ENCODE data around the gene NCCRP1. TPM values are rescaled to one million over a fixed set of nuclear protein-coding genes. Genes with fewer than 3 reads are reported as not detected.
"Not testable (repeated sequence)": the region's sequence is repeated elsewhere in the genome, so short reads cannot be mapped to it uniquely, and the experiment has no call there.

Gene NCCRP1
- total RNA-seq, 1 experiment from 2014 or later: 0.05 TPM

DNA sequence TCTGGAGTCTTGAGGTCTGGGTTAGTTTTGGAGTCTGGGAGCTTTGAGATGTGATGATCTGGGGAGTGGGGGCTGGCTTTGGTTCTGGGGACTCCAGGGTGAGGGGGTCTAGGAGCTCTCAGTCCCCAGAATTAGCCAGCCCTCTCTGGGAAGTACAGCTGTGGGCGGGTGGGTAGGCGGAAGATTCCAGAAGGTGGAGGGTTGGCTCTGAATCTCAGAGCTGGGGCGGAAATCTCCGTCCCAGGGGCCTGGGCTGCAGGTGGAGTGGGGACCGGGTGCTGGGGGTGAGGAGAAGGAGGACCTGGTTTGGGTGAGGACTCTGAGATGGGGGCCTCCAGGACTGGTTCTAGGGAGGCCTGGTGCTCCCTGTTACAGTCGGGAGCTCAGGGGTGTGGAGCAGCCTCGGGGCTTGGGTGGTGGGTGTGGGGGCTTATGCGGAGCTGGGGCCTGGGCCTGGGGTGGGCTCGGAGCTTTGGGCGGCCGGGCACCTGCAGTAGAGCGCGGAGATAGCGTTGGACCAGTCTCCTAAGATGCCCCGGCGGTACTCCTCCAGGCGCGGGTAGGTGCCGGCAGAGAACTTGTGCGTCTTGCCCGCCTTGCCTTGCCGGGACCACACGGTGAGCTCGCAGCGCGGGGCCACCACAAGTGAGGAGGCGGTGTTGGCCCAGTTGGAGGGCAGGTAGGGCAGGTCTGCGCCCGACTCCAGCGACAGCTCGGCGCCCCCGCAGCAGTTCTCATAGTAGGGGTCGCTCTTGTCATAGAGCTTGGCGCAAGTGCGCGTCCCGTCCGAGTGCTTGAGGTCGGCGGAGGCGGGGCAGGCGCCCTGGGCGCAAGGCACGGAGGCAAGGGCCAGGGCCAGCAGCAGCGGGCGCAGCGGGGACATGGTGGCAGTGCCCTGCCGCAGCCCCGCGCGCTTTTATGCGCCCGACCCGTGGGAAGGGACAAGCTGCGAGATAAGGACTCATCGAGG, 6.9 kb downstream of the NCCRP1 start, which contains the start of gene SYCN:
Gene SYCN, minus strand, starts transcription at position 892 of the 970 bp plus-strand sequence. Its CDS starts 9 bp downstream, at position 883.
- no peak for DNase-seq (ENCODE audit: extremely low read depth, low read depth)

DNA sequence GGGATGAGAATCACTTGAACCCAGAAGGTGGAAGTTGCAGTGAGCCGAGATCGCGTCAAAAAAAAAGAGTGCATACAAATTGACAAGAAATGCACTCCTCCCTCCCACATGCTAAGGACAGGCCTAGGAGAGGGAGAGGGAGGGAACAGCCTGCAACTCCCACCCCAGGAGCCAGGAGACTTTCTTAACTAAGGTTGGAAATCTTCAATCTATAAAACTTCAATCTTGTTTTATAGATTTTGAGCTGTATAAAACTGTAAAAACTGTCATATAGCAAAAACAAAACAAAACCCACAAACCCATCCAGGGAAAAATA, 8.6 kb downstream of the NCCRP1 start:
- no peak for DNase-seq (ENCODE audit: extremely low read depth, low read depth)

DNA sequence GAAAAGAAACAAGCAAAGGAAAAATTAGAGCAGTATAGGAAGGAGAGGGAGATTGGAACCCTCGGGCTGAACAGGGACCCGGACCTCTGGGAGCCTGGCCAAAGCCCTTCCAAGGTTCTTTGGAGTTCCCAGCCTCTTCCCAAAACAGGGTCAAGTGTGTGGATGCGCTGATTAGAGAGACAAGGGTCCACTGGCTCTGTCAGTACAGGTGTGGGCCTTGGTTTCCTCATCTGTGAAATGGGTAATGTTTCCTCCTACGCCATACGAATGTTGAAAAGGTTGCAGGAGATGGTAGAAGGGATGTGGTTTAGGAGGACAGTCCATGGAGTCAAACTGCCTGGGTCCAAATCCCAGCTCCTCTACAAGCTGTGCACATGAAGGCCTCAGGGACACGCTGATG, 9.4 kb downstream of the NCCRP1 start:
- no peak for DNase-seq (ENCODE audit: extremely low read depth, low read depth)

DNA sequence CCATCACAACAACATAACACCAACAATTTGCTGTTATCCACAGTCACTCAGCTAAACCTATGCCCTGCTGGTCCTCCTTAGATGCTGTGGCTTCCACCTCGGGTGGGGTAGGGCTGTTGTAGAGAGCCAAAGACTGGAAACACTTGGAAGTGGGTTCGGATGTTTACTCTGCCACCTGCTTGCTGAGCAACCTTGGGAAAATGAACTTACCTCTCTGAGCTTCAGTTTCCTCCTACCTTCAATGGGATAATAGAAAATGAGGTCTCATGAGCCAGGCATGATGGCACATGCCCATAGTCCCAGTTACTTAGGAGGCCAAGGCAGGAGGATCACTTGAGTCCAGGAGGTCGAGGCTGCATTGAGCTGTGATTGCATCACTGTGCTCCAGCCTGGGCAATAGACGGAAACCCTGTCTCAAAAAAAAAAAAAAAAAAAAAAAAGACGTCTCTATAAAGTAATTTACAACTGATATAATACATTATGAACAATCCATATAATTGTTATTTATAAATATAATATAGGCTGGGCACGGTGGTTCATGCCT, 10.6 kb downstream of the NCCRP1 start:
- DNase-seq (ENCODE audit: extremely low read depth, low read depth): no peak

DNA sequence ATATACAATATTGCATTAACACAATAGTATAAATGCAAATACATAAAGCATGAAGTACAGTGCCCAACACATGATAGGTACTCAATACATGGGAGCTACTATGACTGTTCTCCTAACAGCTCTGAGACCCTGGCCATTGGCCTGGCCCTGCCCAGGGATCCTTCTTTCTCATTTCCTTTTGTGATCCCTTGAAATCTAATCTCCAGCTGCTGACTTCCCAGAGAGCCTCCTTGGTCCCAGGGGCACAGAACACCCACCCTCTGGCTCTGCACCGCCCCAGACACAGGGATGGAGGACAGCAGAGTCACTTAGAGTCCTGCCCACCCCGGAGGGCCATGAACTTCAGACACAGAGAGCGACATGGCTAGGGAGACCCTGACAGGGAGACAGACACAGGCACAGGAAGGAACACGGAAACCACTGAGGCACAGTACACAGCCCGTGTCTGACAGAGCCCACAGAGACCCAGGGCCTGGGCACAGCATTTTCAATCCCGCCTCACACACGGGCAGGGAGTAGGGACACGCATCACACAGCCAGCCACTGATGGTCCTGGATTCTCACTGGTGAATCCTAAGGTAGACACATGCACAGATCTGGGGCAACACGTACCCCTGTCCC, 11.5 kb downstream of the NCCRP1 start:
- no peak for DNase-seq (ENCODE audit: extremely low read depth, low read depth)

DNA sequence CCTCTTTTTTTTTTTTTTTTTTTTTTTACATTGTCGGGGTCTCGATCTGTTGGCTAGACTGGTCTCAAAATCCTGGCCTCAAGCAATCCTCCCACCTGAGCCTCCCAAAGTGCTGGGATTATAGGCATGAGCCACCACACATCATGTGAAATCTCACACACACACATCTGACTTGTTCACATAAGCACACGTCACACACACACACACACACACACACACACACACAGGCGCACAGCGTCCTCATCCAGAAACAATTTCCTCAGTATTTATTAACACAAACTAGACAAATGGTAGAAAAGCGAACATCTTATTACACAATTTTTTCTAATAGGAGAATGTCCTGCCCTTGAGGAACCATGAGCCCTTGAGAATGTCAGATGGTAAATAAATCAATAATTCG, 12.4 kb downstream of the NCCRP1 start:
- DNase-seq (ENCODE audit: extremely low read depth, low read depth): no peak

DNA sequence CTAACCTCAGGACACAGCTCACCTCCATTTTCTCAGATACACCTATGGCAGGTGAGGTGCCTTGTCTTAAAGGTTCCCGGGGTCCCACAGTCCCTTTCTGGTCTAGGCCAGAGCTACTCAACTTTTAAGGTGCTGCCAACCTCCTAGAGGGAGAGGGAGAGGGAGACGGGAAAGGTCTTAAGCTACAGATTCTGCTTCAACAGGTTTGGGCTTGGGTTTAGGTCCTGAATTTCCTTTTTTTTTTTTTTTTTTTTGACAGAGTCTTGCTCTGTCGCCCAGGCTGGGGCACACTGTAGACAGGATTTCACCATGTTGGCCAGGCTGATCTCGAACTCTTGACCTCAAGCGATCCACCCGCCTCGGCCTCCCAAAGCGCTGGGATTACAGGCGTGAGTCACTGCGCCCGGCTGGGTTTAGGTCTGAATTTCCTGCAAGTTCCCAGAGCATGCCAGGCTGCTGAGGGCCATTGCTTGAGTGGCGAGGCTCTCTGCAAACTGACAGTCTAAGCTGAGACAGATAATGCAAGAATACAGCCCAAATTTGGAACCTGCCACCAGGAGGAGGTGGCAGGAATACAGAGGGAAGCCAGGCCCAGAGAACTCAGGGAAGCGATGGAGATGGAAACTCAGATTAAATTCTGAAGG, 15.1 kb downstream of the NCCRP1 start:
- DNase-seq (ENCODE audit: extremely low read depth, low read depth): no peak

DNA sequence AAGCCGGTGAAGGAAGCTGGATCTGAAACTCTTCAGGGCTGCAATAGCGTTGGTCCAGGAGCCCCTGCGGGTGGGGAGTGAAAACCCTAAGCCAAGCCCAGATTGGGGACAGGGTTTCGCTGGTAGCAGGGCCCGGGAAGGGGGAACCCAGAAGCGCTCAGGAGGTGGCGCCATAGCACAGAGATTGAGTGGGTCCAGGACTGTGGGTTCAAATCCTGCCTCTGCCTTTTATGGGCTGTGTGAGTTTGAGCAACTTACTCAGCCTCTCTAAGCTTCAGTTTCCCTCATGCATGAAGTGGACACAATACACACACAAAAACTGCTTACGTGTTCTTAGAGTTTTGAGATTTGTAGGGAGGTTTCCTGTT, 15.6 kb downstream of the NCCRP1 start:
- DNase-seq (ENCODE audit: extremely low read depth, low read depth): peak; percentile 17

DNA sequence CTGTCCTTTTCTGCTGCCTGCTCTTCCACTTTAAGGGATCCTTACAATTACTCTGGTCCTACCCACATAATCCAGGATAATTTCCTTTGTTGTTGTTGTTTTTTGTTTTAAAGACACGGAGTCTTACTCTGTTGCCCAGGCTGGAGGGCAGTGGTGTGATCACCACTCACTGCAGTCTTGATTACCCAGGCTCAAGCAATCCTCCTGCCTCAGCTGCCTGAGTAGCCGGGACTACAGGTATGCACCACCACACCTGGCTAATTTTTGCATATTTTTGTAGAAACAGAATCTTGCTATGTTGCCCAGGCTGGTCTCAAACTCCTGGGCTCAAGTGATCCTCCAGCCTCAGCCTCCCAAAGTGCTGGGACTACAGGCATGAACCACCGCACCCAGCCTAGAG, 18.6 kb downstream of the NCCRP1 start:
- DNase-seq (ENCODE audit: extremely low read depth, low read depth): not testable (repeated sequence)

DNA sequence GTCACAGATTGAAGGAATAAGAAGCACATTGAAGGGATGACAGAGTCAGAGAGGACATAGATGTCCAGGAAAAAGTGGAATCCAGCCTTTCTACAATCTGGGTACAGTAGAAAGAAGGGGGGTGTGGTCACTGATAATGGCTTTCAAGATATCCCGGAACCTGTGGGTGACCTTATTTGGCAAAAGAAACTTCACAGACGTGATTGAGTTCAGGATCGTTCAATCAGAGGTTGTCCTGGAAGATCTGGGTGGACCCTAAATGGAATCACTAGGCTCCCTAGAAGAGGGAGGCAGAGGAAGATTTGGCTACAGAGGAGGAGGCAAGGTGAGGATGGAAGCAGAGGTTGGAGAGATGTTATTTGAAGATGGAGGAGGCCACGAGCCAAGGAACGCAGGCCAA, 20.3 kb downstream of the NCCRP1 start:
- no peak for DNase-seq (ENCODE audit: extremely low read depth, low read depth)

DNA sequence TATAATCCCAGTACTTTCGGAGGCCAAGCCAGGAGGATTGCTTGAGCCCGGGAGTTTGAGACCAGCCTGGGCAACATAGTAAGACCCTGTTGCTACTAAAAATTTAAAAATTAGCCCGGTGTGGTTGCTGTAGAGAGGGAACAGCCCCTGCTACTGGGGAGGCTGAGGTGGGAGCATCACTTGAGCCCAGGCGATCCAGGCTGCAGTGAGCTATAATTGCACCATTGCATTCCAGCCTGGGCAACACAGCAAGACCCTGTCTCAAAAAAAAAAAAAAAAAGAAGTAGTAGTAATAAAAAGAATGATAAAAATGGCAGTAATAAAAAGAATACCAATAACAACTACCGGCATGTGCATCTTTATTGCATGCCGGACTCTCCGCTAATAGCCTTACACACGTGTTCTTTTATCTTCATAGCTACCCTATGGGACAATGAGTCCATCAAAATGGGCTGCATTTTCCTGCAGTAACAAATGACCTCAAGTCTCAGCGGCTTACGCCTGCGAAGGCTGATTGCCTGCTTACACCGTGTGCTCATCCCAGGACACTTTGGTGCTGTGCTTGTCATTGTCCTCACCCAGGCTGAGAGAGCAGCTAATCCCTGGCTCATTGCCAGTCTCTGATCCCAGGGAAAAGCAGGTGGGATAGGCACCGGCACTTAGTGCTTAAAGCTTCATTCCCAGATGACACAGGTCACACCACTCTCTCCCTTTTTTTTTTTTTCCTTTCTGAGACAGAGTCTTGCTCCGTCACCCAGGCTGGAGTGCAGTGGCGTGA, 21.7 kb downstream of the NCCRP1 start:
- no peak for DNase-seq (ENCODE audit: extremely low read depth, low read depth)

DNA sequence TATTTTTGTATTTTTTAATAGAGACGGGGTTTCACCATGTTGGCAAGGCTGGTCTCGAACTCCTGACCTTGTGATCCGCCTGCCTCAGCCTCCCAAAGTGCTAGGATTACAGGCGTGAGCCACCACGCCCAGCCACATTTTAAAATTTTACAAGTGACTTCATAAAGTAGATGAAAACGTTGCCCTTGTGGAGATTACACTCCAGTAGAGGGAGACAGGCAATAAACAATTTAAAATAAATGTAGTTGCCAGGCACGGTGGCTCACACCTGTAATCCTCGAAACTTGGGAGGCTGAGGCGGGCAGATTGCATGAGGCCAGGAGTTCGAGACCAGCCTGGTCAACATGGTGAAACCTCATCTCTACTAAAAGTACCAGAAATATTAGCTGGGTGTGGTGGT, 22.3 kb downstream of the NCCRP1 start:
- DNase-seq (ENCODE audit: extremely low read depth, low read depth): not testable (repeated sequence)

DNA sequence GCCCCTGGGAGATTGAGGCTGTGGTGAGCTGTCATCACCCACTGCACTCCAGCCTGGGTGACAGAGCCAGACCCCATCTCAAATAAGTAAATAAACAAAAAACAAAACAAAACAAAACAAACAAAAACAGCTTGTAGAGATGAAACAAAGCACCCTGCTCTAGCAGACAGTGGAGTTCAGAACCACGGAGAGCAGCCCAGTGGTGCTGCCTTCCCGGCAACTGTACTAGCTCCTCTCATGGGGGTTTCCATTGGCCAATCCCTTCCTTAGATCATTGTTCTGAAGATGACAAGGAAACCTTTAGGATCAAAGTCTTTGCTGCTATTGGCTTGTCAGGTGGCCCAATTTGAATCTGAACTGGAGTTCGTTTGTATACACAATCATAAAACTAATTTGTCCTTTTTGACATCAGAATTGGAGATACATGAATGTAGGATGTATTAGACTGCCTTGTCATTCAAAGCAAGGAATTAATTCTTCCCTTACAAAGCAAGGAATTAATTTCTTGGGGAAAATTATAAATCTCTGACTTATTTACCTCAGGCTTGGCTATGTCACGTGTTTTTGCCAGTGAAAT, 27.0 kb downstream of the NCCRP1 start:
- peak; percentile 13 for DNase-seq (ENCODE audit: extremely low read depth, low read depth)

DNA sequence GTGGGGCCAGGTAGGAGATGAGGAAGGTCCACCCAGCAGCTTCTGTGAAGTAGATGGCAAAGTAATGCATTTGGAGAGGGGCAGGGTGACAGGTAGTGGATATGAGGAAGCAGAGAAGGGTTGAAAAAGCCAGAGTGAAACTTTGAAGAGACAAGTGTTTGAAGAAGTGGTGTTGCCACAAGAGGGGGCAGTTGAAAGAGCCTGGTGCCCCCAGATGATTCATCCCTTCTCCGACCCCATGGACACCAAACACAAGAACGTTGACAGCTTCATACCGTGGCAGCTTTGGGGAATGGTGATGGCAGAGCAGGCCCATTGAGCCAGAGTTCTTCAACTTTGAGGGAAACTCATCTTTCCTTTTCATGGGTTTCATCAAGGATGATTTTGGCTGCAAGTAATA, 28.1 kb downstream of the NCCRP1 start:
- no peak for DNase-seq (ENCODE audit: extremely low read depth, low read depth)

DNA sequence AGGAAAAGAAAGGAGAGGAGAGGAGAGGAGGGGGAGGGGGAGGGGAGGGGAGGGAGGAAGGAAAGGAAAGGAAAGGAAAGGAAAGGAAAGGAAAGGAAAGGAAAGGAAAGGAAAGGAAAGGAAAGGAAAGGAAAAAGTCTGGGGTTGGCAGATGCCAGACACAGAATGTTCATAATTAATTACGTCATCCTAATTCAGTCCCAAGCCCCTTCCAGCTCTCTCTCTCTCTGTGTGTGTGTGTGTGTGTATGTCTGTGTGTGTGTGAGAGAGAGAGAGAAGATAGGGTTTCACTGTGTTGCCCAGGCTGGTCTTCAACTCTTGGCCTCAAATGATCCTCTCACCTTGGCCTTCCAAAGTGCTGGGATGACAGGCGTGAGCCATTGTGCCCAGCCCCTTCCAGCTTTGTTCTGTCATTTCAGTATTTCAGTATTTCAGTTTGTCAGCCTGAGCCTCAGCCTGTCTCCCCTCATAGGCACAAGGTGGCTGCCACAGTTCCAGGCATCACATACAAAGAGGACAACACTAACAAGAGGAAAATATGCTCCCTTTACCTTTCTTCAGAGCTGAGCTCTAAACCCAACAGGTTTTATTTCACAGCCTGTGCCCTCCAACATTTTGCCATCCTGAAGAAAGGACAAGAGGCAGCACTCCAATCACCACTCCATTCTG, 33.5 kb downstream of the NCCRP1 start:
- no peak for DNase-seq (ENCODE audit: extremely low read depth, low read depth)

DNA sequence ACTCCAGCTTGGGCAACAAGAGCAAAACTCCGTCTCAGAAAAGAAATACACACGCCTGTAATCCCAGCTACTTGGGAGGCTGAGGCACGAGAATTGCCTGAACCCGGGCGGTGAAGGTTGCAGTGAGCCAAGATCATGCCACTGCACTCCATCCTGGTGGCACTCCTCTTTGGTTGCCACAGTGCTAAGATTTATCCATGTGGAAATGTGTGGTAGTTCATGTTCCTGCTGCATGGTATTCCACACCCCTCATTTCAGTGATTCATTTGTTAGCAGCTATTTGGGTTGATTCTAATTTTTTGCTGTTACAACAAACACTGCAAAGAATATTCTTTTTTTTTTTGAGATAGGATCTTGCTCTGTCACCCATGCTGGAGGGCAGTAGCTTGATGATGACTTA, 35.9 kb downstream of the NCCRP1 start:
- no peak for DNase-seq (ENCODE audit: extremely low read depth, low read depth)

DNA sequence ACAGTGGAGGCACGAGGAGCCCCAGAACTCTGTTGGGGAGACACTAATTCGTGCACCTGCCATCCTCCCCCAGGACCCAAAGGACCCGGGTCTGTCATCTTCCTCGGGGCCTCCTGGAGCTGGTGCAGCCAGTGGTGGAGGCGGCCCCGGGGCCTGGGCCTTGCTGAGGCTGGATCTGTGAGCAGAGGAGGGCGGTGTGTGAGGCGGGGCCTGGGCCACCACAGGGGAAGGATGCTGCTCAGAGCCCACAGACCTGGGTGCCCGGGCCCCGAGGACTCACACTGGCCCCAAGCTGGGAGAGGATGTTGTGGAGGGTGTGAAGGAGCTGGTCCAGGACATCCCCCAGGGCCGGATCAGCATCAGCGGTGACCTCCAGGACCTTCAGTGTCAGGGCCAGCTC, 39.8 kb downstream of the NCCRP1 start:
- no peak for DNase-seq (ENCODE audit: extremely low read depth, low read depth)

DNA sequence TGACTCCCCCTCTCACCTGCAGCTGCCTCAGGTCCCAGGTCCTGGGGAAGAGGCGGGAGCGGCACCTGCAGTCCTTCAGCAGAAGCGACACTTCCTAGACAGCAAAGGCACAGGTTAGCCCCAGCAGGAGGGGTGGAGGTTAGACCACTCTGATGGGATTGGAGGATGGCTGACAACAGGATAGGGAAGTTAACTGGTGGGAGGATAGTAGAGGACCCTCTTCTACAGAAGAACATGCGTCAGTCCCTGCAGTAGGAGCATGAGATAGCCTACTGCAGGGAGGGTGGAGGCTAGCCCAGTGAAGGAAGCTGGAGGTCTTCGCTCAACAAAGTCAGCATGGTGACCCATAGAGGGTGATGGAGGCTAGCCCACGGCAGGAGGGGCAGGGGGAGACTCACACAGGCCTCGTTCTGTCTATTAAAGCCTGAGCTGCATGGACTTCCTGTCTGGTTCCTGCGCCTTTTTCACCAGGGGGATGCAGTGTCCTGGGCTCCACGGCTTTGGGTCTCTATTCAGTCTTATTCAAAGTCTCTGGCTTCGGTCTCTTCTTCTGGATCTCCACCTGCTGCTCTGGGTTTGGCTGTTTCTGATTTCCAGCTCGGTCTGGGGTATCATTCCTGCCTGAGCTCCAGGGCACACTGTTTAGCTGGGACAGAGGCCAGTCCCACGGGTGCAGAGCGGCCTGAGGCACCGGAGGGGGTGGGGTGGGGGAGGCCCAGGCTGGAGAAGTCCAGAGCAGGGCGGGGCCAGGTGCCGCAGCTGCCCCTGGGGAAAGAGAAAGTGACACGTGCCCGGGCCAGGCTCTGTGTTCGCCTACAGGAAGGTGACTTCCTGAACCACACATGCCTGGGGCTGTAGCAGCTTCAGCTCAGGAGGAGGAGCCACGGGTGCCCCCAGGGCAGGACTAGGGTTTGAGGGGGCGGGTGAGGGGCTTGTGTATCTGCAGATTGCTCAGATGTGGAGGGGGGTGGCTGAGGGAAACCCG, 40.7 kb downstream of the NCCRP1 start:
- DNase-seq (ENCODE audit: extremely low read depth, low read depth): no peak

DNA sequence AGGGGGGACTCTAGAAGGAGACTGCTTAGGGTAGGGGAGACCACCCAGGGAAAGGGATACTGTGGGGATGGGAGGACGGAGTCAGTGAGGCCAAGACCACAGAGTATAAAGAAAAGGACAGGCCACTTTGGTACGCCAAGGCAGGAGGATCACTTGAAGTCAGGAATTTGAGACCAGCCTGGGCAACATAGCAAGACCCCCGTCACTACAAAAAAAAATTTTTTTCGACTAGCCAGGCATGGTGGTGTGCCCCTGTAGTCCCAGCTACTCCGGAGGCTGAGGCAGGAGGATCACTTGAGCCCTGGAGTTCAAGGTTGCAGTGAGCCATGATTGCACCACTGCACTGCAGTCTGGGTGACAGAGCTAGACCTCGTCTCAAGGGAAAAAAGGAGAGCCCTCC, 41.4 kb downstream of the NCCRP1 start:
- DNase-seq (ENCODE audit: extremely low read depth, low read depth): no peak

All from NCI-H460 (cell line).